ENCODE data around the gene EPHB1.

DNA sequence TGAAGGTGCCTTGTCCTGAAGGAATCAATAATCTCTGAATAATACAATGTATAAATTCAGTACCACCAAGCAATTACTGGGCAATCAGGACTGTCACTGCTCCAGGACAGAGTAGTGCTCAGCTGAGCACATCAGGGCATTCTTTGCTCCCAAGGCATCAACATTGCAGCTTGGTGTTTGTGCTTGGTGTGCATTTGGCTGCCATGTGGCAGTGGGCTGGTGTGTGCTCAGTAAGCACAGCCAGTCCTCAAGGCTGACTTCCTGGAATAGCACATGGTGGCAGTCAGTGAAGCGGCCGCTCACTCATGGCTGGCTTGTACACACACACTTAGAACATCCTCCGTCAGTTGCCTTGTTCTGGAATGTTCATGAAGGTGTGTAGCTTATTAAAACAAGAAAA lies 217.0 kb downstream of the EPHB1 start:
- TF ChIP-seq EZH2 (IDR thresholded peaks at IDR 0.05; ENCODE audit: insufficient read depth, poor library complexity, severe bottlenecking) (no peak), EZH2phosphoT487 (IDR thresholded peaks at IDR 0.05; ENCODE audit: insufficient read depth, low read depth) (no peak)
